Measurements from ENCODE around the gene TRIM26. TPM values are rescaled to one million over a fixed set of nuclear protein-coding genes. Genes with fewer than 3 reads are reported as not detected.
A peak's percentile ranks its signal among the peaks of the same experiment; 100 is the strongest.

TRIM26 gene
- total RNA-seq, 6 experiments from 2014 or later, result 28.8 to 47.5 (median 38.9) TPM

- Histone ChIP-seq H3K4me1 (no peaks in the 10 kb centered on the region), H3K27ac (no peak overlapping the region), H3K27me3 (no peaks in the 10 kb centered on the region), H3K9me3 (no peaks in the 10 kb centered on the region), H3K36me3 (no peaks in the 10 kb centered on the region), H3K4me3 (no peak overlapping the region)
- 75% methylated on average over 5 of the region's 10 CpGs for WGBS (ENCODE audit: insufficient coverage, low coverage, low lambda C conversion rate, missing lambda C conversion rate)
- ATAC-seq (no peak), DNase-seq (no peak)
- no peak for TF ChIP-seq CTCF (IDR thresholded peaks at IDR 0.05)
- intact Hi-C loops (cut with DNase I), result no loop called here
Observed at GRCh38 chr6:30150671-30151395, 62.4 kb downstream of the TRIM26 start.

GRCh38 chr6:30149858-30150550 is 63.2 kb downstream of the TRIM26 start:
- 59% methylated on average over 7 of the region's 7 CpGs for WGBS (ENCODE audit: insufficient coverage, low coverage, low lambda C conversion rate, missing lambda C conversion rate)
- ATAC-seq (no peak), DNase-seq (no peak)
- no peaks in the 10 kb centered on the region for H3K4me1 ChIP-seq
- TF ChIP-seq POLR2A (IDR thresholded peaks at IDR 0.05) (no peak), CTCF (IDR thresholded peaks at IDR 0.05) (no peak)
- H3K36me3 ChIP-seq, result no peaks in the 10 kb centered on the region
- no peaks in the 10 kb centered on the region for H3K27me3 ChIP-seq
- H3K27ac ChIP-seq, result no peak overlapping the region
- no peak overlapping the region for H3K4me3 ChIP-seq
- intact Hi-C loops (cut with DNase I), result no loop called here
- no peaks in the 10 kb centered on the region for H3K9me3 ChIP-seq

- Histone ChIP-seq H3K27me3 (no peaks in the 10 kb centered on the region), H3K27ac (no peak overlapping the region), H3K36me3 (no peaks in the 10 kb centered on the region), H3K4me3 (no peak overlapping the region), H3K4me1 (no peaks in the 10 kb centered on the region), H3K9me3 (no peaks in the 10 kb centered on the region)
- TF ChIP-seq POLR2A (IDR thresholded peaks at IDR 0.05) (no peak), CTCF (IDR thresholded peaks at IDR 0.05) (no peak)
- WGBS (ENCODE audit: insufficient coverage, low coverage, low lambda C conversion rate, missing lambda C conversion rate), result 37% methylated on average over 3 of the region's 3 CpGs
- intact Hi-C loops (cut with DNase I), result no loop called here
- ATAC-seq (peak in 2 of 4 donors; percentile 33 to 36), DNase-seq (no peak)
Observed at GRCh38 chr6:30149234-30149633, 64.0 kb downstream of the TRIM26 start.

- WGBS (ENCODE audit: insufficient coverage, low coverage, low lambda C conversion rate, missing lambda C conversion rate), result 73% methylated on average over 2 of the region's 3 CpGs
- Histone ChIP-seq H3K4me1 (no peaks in the 10 kb centered on the region), H3K27me3 (no peaks in the 10 kb centered on the region), H3K9me3 (no peaks in the 10 kb centered on the region), H3K27ac (no peak overlapping the region), H3K4me3 (no peak overlapping the region), H3K36me3 (no peaks in the 10 kb centered on the region)
- intact Hi-C loops (cut with DNase I), result no loop called here
- no peak for TF ChIP-seq CTCF (IDR thresholded peaks at IDR 0.05)
- TF ChIP-seq POLR2A (IDR thresholded peaks at IDR 0.05), result no peak
- ATAC-seq (no peak), DNase-seq (no peak)
Observed at GRCh38 chr6:30147096-30147495, 66.1 kb downstream of the TRIM26 start.
